ACHN (cell line): Measurements from ENCODE around the gene BICD1.
A peak's percentile ranks its signal among the peaks of the same experiment; 100 is the strongest.

ENCODE experiments used
- DNase-seq: peaks from one replicate; pipeline ENCODE4 v3.0.0-alpha.2; 2015
- in situ Hi-C: cut with HindIII; loops from 2 replicates; pipeline ENCODE4 v1.10.0; 2017; ENCODE audit warnings: low sequenced_read_pairs, low pct_ligation_motif_present, low pct_unique_long_range_greater_than_20kb

The BICD1 gene

GRCh38 chr12:32400114-32400672, 293.5 kb downstream of the BICD1 start:
- DNase-seq = peak; percentile 49
- in situ Hi-C loops = no loop called here

GRCh38 chr12:32400866-32401265, 294.2 kb downstream of the BICD1 start:
- peak; percentile 20 for DNase-seq
- in situ Hi-C loops = no loop called here

GRCh38 chr12:32402170-32402569, 295.5 kb downstream of the BICD1 start:
- in situ Hi-C loops = no loop called here
- no peak for DNase-seq

- in situ Hi-C loops = no loop called here
- no peak for DNase-seq
Measured at GRCh38 chr12:32402946-32403345, 296.3 kb downstream of the BICD1 start.

- in situ Hi-C loops = no loop called here
- no peak for DNase-seq
Measured at GRCh38 chr12:32407795-32408194, 301.1 kb downstream of the BICD1 start.

- DNase-seq = no peak
- in situ Hi-C loops = no loop called here
Measured at GRCh38 chr12:32413412-32413811, 306.8 kb downstream of the BICD1 start.

- no peak for DNase-seq
- in situ Hi-C loops = no loop called here
Measured at GRCh38 chr12:32418221-32418620, 311.6 kb downstream of the BICD1 start.

- DNase-seq = no peak
- in situ Hi-C loops = no loop called here
Measured at GRCh38 chr12:32418903-32419519, 312.4 kb downstream of the BICD1 start.

GRCh38 chr12:32419520-32419960, 312.9 kb downstream of the BICD1 start:
- in situ Hi-C loops = no loop called here
- no peak for DNase-seq

- DNase-seq = no peak
- in situ Hi-C loops = no loop called here
Measured at GRCh38 chr12:32420356-32420755, 313.7 kb downstream of the BICD1 start.

GRCh38 chr12:32423559-32423958, 316.9 kb downstream of the BICD1 start:
- DNase-seq = no peak
- in situ Hi-C loops = no loop called here

GRCh38 chr12:32431025-32431424, 324.4 kb downstream of the BICD1 start:
- in situ Hi-C loops = no loop called here
- DNase-seq = no peak
